Left renal pelvis (tissue), 4 donors: ENCODE measurements around the gene RBM38. TPM values are rescaled to one million over a fixed set of nuclear protein-coding genes. Genes with fewer than 3 reads are reported as not detected.

Source experiments
- DNase-seq, 4 donors: peaks; one replicate each; pipeline ENCODE4 v3.0.0-alpha.2; 2013; ENCODE audit warnings: low read depth in 4 of 4, low spot score in 3 of 4
- polyA plus RNA-seq, 4 donors: library from polyadenylated mRNA; unstranded; fragments of 120-200 nt; gene quantifications; one replicate each; pipeline ENCODE4 v1.2.1, GENCODE V29; 2013; ENCODE audit not compliant: insufficient read length in 4 of 4

Gene RBM38
- polyA plus RNA-seq, 4 donors = 20.9 to 37.5 (median 27.3) TPM

- no peak for DNase-seq
Observed at GRCh38 chr20:57433657-57434389, 42.6 kb downstream of the RBM38 start.

GRCh38 chr20:57434390-57434700 is 43.1 kb downstream of the RBM38 start:
- no peak for DNase-seq

GRCh38 chr20:57435105-57435497 is 43.9 kb downstream of the RBM38 start:
- DNase-seq = no peak

- DNase-seq = no peak
Observed at GRCh38 chr20:57435498-57436222, 44.5 kb downstream of the RBM38 start.

GRCh38 chr20:57436223-57436545 is 45.0 kb downstream of the RBM38 start:
- DNase-seq = no peak

DNA sequence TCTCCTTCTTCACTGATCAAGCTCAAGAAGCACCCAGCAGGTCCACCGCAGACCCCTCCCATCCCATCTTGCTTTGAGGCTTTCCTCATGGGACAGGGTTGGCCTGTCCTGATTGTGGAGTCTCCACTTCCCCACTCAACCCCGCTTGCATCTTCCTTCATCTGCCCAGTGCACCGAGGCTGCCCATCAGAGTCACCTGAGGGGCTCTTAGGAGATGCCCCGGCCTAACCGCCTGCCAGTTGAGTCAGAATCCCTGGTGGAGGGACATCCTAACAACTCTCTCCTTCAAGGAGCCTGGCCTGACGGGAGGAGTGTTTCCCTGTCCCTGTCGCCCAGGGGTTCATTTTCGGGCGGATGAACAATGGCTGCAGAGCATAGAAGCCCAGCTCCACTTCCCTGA is 46.1 kb downstream of the RBM38 start:
- DNase-seq = no peak

GRCh38 chr20:57437672-57438330 is 46.6 kb downstream of the RBM38 start:
- DNase-seq = no peak

DNA sequence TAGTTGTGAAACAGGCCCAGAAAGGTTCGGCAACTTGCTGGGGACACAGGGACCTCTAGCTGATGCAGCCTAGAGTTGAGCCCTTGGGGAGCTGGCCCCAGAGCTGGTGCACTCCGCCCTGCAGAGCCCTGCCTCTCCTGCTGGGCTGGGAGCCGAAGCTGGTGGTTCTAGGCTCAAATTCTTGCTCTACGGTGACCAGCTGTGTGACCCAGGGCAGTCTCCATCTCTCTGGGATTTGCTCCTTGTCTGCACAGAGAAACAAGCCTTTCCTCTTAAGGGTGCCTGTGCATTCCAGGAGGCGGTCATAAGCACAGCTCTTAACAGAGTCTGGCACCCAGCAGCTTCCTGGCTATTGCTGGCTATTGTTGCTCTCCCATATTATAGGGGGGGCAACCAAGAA is 47.4 kb downstream of the RBM38 start:
- DNase-seq = no peak

GRCh38 chr20:57439432-57439831 is 48.2 kb downstream of the RBM38 start:
- DNase-seq = no peak

DNA sequence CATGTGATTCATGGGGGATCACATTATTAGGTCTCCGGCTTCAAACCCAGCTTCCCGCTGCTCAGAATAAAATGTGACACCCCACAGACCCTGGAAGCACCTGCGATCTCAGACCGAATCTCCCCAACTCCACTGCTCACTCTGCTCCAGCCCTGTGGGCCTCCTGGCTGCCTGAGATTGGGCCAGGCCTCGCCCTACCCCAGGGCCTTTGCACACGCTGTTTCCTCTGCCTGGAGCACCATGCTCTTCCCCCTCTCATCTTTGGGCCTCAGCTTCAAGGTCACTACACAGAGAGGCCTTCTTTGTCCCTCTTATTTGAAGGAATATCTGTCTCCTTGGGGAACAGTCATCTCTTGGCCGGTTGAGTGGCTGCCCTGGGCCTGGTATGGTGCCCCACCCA is 48.8 kb downstream of the RBM38 start:
- DNase-seq = no peak

DNA sequence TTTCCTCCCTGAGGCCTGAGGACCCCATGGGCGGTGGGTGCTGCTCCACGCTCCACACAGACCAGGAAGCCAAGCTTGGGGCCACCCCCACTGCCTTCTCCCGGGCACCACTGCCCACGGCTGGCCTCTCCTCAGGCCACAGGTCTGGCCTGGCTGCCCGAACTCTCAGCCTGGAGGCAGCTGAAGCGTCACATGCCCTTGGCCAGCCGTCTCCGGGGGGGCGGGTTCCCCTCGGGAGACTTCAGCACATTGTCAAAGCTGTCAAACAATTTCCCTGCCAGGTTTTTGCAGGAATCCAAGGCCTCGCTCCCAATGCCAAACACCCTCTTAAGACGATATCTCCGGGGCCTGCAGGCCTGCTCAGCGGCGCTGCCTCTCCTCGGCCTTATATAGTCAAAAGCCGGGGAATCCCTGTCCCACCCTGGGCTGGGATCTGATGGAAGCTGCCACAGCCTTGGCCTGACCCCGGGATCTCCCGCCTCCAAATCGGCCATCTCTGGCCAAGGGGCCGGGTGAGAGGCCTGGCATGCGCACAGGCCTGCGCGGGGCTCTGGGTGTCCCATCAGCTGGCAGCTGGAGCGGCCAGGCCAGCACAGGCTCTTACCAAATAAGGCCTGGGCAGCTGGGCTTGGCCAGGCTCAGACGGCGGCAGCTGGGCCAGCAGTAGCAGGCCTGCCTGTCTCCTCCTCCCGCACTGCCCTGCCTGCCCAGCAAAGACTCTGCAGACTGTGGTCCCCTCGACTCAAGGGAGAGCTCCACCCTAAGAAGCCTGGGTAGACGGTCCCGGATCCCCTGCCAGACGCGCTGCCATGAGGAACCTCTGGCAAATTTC is 49.7 kb downstream of the RBM38 start:
- no peak for DNase-seq

DNA sequence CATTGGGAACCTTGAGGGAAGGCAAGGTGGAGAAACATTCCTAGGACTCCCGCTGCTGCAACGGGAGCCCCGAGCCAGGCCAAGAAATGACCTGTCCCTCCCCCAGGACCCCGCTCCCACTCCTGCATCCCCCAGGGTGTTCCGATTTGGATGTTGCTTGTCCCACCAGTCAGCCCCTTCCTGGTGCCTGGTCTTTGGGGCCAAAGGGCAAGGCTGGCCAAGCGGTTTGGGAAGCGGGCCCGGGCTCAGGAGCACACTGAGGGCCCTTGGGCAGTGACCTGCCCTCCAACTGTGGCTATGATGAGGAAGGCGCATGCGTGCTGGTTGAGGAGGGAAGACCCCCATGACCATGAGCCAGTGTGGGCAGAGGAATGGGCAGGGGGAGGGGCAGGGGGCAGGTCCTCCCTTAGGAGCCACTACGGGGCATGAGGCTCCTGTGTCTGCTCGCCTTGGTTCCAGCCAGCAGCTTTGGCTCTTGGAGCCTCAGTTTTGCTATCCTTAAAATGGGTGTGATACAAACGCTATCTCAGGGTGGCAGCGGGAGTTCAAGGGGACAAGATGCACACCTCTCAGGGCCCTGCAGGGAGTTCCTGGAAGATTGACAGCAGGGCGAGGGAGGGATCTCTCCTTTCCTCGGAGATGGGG is 50.4 kb downstream of the RBM38 start:
- DNase-seq = no peak

DNA sequence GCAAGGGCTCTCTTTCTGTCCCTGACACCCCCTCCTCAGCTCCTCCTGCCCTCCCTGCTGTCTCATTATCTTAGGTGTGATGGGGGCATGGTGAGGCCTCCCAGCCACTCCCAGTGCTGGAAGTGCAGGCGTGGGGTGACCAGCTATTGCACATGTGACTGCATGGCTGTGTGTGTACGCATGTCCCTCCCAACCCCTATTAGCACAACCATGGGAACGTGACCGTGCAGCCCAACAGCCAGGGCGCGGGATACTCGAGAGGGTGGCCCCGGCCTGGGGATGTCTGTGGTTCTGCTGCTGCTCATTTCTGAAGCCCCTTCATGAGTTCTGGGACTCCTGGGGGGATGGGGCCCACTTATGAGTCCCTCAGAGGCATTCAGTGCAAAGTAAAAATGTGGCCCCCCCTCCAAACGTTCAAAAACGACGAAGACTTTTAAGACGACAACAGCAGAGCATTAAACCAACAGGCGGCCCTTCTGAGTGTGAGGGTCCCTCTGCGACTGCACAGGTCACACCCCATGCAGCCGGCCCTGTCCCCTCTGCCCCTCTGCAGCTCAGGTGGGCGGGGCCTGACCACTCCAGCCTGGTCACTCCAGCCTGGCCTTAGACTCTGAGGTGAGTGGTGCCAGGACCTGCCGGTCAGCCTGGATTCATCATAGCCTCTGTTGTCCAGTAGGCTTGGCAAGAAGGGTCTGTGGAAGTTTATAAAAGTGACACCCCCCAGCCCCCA is 51.1 kb downstream of the RBM38 start:
- DNase-seq = no peak

GRCh38 chr20:57442888-57443239 is 51.7 kb downstream of the RBM38 start:
- DNase-seq = no peak

GRCh38 chr20:57443349-57444265 is 52.4 kb downstream of the RBM38 start:
- DNase-seq = no peak

- no peak for DNase-seq
Observed at GRCh38 chr20:57444394-57445048, 53.3 kb downstream of the RBM38 start.

- no peak for DNase-seq
Observed at GRCh38 chr20:57445298-57445697, 54.1 kb downstream of the RBM38 start.

- no peak for DNase-seq
Observed at GRCh38 chr20:57445774-57446173, 54.6 kb downstream of the RBM38 start.
